ENCODE data around the gene STK32B.
"Not testable (repeated sequence)": the region's sequence is repeated elsewhere in the genome, so short reads cannot be mapped to it uniquely, and the experiment has no call there.

The STK32B gene

GRCh38 chr4:5051278-5052203 lies at the start of gene STK32B:
Gene STK32B (plus strand): TSS chr4:5051480.
- DNase-seq (ENCODE audit: low read depth) = no peak

GRCh38 chr4:5001641-5002040 lies 49.6 kb upstream of the STK32B start:
- not testable (repeated sequence) for DNase-seq (ENCODE audit: low read depth)

DNA sequence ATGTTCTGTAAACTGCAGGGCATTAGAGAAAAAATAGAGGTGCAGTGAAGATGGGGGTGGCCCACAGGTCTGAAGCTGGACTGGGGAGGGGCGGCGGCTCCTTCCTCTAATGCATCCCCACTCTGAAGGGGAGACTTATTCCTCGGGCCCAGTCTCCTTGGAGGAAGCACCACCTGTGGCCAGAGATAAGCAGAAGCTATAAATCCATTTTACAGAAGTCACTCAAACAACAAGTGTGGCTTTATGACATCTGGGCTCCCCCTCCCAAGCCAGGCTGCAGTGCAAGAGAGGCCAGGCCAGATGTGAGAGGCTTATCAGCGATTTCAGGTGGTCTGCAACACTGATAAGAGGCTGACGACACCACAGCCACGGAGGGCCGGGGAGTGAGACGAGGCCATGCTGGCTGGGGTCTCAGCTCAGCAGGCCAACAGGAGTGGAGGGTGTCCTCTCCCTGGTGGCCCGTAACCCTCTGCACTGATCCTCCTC lies 47.9 kb upstream of the STK32B start:
- DNase-seq (ENCODE audit: low read depth) = no peak

DNA sequence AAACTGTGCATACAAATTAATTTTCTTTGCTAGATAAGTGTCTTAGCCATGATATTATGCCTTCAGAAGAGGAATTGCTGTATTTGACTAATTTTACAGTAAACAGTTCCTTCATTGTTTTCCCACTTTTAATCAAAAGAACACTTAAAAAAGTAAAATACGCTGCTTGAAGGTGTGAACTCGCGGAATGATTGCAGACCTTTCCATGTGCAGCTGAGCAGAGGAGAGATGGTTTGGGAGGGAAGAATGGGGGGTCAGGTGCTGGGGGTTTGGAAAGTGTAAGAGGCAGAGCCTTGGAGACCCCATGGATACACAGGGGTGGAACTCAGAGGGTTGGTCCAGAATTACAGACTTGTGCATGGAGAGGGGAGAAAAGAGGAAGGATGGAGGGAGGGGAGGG lies 47.4 kb upstream of the STK32B start:
- DNase-seq (ENCODE audit: low read depth) = no peak

DNA sequence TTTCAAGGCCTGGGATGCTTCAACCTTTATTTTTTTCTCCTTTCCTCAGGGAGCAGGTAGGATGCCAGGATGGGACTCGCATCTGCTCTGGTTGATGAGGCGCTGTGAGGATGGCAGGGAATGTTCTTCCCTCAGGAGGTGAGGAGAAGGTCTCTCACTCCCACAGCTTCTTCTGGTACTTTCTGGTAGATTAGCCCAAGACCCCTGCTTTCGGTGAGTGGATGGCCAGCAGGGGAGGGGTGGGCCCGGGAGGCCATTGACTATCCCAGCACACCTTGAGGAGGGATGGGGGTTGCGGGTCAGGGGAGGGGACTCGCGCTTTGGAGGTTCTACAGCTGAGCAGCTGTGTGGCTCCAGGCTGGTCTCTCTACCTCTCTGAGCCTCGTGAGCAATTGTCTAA lies 46.8 kb upstream of the STK32B start:
- DNase-seq (ENCODE audit: low read depth) = no peak

DNA sequence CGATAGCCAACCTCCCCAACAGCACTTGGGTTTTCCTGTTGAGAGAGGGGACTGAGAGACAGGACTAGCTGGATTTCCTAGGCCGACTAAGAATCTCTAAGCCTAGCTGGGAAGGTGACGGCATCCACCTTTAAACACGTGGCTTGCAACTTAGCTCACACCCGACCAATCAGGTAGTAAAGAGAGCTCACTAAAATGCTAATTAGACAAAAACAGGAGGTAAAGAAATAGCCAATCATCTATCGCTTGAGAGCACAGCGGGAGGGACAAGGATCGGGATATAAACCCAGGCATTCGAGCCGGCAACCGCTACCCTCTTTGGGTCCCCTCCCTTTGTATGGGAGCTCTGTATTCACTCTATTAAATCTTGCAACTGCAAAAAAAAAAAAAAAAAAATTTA lies 44.3 kb upstream of the STK32B start:
- DNase-seq (ENCODE audit: low read depth) = not testable (repeated sequence)

DNA sequence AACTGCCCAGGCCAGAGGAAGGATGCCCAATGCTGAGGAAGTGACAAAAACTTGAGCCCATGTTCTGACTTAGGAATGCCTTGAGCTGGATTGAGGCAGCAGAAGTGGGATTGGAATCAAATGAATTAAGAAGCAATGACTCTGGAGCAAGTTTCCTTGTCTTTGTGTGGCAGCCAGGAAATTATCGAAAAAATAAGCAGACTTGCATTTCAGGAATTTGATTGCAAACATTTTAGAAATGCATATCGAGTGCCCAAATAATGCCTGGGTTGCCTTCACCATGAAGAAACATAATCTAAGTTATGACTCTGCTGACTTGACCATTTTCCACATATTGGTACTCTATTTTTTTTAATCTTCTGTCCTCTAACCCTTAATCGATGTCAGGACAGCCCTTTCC lies 41.5 kb upstream of the STK32B start:
- DNase-seq (ENCODE audit: low read depth) = no peak

DNA sequence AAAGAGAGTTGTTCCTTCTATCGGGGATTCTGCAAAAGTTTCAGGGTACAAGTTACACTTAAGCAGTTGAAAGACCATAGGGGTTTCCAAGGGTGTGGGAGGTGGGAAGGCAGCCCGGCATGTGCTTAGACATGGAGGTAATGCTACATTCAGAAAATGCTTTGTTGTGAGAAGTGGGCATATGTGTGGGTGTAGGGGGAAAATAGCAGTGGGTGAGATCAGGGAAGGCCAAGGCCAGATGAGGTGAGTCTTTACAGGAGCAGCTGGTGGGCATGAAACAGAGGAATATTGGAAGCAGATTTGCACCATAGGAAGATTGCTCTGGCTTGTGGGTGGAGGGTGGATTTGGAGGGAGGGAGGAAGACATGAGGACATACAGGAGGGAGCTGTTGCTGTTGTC lies 40.3 kb upstream of the STK32B start:
- no peak for DNase-seq (ENCODE audit: low read depth)

GRCh38 chr4:5012244-5012898 lies 38.9 kb upstream of the STK32B start:
- DNase-seq (ENCODE audit: low read depth) = no peak

DNA sequence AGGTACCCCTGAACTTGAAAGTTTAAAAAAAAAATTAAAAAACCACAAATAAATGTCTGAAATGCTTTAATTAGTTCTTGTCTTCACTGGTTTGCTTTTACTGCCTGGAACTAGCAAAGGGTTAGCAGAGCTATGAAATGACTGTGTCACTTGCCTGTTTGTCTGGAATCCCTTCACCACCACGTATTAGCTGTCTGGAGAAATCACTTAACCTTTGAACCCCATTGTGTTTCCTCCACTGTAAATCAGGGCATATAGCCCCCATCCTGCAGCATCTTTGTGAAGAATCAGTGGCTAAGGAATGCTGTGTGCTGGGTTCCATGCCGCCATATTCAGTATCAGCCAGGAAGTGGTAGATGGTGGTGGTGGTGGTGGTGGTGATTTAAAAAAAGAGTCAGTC lies 38.3 kb upstream of the STK32B start:
- no peak for DNase-seq (ENCODE audit: low read depth)

DNA sequence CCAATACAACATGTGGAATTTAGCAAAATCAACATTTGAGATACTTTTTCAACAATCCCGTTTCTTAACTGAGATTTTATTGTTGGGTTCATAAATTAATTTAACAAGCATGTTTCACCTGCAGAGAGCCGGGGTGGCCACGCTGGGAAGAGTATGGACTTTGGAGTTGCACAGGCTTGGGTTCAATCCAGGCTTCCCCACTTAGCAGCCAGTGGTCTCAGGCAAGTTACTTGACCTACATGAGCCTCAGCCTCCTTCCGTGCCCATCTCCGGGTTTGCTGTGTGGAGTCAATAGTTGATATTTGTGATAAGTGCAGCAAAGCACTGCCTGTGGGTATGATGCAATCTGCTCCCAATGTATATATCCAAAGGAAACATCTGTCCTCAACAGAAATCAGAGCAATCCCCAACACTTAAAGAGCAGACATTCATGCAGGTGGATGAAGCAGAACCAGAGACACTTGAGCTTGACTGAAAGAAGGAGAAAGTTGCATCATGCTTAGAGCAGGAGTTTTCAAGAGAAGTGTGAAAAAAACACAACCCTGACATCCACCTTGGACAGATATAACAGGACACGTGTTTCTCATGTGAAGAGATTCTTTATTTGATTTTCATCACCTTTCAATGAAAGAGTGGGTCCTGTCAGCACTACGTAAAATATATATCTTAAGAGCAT lies 37.1 kb upstream of the STK32B start:
- no peak for DNase-seq (ENCODE audit: low read depth)

DNA sequence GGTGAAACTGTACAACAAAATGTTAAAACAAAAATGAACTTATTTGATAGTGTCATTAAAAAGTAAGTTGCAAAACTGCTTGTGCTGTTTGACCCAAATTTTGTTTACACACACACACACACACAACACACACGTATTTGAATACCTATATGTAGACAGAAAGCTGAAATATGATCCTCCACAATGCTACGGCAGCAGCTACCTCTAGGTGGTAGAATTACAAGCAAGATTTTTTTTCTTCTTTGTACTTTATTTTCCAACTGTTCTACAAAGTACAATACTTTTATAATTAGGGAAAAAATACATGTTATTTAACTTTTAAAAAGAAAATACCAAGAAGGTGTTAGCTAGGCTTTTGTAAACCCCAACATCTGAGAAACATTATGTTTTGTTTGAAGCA lies 33.2 kb upstream of the STK32B start:
- DNase-seq (ENCODE audit: low read depth) = no peak

GRCh38 chr4:5018603-5019002 lies 32.7 kb upstream of the STK32B start:
- no peak for DNase-seq (ENCODE audit: low read depth)

- no peak for DNase-seq (ENCODE audit: low read depth)
Measured at GRCh38 chr4:5019274-5019673, 32.0 kb upstream of the STK32B start, which contains the start of gene CYTL1. Gene CYTL1 (minus strand): TSS chr4:5019458. CDS start chr4:5019445, 13 bp downstream.

- DNase-seq (ENCODE audit: low read depth) = no peak
Measured at GRCh38 chr4:5019796-5020195, 31.5 kb upstream of the STK32B start.

- DNase-seq (ENCODE audit: low read depth) = no peak
Measured at GRCh38 chr4:5020341-5020740, 30.9 kb upstream of the STK32B start.

GRCh38 chr4:5021546-5021945 lies 29.7 kb upstream of the STK32B start:
- DNase-seq (ENCODE audit: low read depth) = no peak

DNA sequence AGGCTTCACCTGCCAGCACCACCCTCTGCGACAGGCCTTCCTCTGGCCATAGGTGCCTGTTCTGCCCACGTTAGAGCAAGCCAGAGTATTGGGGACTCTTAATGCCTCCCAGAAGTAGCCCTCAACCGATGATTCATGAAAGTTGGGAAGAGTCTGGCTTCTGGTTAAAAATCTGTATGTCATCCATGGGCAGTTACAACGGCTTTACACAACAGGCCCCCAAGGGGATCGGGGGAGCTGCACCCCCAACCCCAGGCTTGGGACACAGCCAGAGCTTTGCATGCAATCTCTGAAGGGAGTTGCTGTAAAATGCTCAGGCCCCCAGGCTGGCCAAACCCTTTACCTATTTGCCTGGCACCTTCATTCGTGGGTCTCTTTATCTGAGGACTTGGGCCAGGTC lies 26.6 kb upstream of the STK32B start:
- DNase-seq (ENCODE audit: low read depth) = no peak

DNA sequence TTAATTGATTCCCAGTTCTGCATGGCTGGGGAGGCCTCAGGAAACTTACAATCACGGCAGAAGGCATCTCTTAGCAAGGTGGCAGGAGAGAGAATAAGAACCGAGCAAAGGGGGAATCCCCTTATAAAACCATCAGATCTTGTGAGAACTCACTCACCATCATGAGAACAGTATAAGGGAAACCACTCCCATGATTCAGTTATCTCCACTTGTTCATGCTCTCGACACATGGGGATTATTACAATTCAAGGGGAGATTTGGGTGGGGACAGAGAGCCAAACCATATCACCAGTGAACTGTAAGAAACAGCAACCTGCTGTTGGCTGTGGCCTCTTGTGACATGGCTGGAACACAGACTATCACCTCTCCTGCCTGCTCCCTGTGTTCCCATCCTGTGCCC lies 24.9 kb upstream of the STK32B start:
- DNase-seq (ENCODE audit: low read depth) = no peak

GRCh38 chr4:5027346-5027745 lies 23.9 kb upstream of the STK32B start:
- DNase-seq (ENCODE audit: low read depth) = no peak

GRCh38 chr4:5028480-5028879 lies 22.8 kb upstream of the STK32B start:
- DNase-seq (ENCODE audit: low read depth) = no peak

GRCh38 chr4:5029447-5029846 lies 21.8 kb upstream of the STK32B start:
- DNase-seq (ENCODE audit: low read depth) = no peak

GRCh38 chr4:5030221-5030620 lies 21.1 kb upstream of the STK32B start:
- no peak for DNase-seq (ENCODE audit: low read depth)
